HEK293 (cell line): Measurements from ENCODE around the gene OVOL2.

Experiments used
- CTCF ChIP-seq: fragments of 450-650 bp; formaldehyde crosslinking; IDR thresholded peaks from 2 replicates; pipeline ENCODE4 v1.5.1; 2016; ENCODE audit warnings: missing biosample characterization, missing genetic modification characterization
- GLI2 ChIP-seq: fragments of 450-650 bp; formaldehyde crosslinking; IDR thresholded peaks from 2 replicates; pipeline ENCODE4; 2017; ENCODE audit warnings: missing biosample characterization, missing genetic modification characterization, low read depth, borderline replicate concordance
- PATZ1 ChIP-seq: fragments of 450-650 bp; formaldehyde crosslinking; IDR thresholded peaks from 2 replicates; pipeline ENCODE4 v1.5.1; 2016; ENCODE audit warnings: missing biosample characterization, missing genetic modification characterization
- ZNF354C ChIP-seq: fragments of 450-650 bp; formaldehyde crosslinking; IDR thresholded peaks from 2 replicates; pipeline ENCODE4 v1.5.1; 2016; ENCODE audit warnings: missing biosample characterization, missing genetic modification characterization, low read depth, borderline replicate concordance
- ZNF747 ChIP-seq: fragments of 450-650 bp; formaldehyde crosslinking; IDR thresholded peaks from 2 replicates; pipeline ENCODE4 v1.5.1; 2016; ENCODE audit warnings: missing biosample characterization, missing genetic modification characterization
- ZNF777 ChIP-seq: fragments of 450-650 bp; formaldehyde crosslinking; IDR thresholded peaks from 2 replicates; pipeline ENCODE4 v1.5.1; 2017; ENCODE audit warnings: missing biosample characterization, missing genetic modification characterization, borderline replicate concordance
- TF ChIP-seq, protein P1 (sequence below): fragments of 450-650 bp; formaldehyde crosslinking; IDR thresholded peaks from 2 replicates; pipeline ENCODE4 v1.5.1; 2016; ENCODE audit warnings: missing biosample characterization, missing genetic modification characterization
- TF ChIP-seq, protein P2 (sequence below): sonication (generic); formaldehyde crosslinking; IDR thresholded peaks from 2 replicates; pipeline ENCODE4 v1.8.1; 2022; ENCODE audit warnings: mild to moderate bottlenecking, moderate library complexity, missing genetic modification reagents
- TF ChIP-seq, protein P3 (sequence below): fragments of 450-650 bp; formaldehyde crosslinking; IDR thresholded peaks from 2 replicates; pipeline ENCODE4 v1.5.1; 2016; ENCODE audit warnings: missing biosample characterization, missing genetic modification characterization
- TF ChIP-seq, protein P4 (sequence below): fragments of 450-650 bp; formaldehyde crosslinking; IDR thresholded peaks from 2 replicates; pipeline ENCODE4 v1.5.1; 2016; ENCODE audit warnings: missing biosample characterization, missing genetic modification characterization

- TF ChIP-seq ZNF777 (tag by site-specific recombination), result no peak
- TF ChIP-seq, protein P1, sequence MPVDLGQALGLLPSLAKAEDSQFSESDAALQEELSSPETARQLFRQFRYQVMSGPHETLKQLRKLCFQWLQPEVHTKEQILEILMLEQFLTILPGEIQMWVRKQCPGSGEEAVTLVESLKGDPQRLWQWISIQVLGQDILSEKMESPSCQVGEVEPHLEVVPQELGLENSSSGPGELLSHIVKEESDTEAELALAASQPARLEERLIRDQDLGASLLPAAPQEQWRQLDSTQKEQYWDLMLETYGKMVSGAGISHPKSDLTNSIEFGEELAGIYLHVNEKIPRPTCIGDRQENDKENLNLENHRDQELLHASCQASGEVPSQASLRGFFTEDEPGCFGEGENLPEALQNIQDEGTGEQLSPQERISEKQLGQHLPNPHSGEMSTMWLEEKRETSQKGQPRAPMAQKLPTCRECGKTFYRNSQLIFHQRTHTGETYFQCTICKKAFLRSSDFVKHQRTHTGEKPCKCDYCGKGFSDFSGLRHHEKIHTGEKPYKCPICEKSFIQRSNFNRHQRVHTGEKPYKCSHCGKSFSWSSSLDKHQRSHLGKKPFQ (tag by site-specific recombination), result no peak
- no peak for TF ChIP-seq CTCF
- TF ChIP-seq ZNF747, result no peak
- TF ChIP-seq, protein P2, sequence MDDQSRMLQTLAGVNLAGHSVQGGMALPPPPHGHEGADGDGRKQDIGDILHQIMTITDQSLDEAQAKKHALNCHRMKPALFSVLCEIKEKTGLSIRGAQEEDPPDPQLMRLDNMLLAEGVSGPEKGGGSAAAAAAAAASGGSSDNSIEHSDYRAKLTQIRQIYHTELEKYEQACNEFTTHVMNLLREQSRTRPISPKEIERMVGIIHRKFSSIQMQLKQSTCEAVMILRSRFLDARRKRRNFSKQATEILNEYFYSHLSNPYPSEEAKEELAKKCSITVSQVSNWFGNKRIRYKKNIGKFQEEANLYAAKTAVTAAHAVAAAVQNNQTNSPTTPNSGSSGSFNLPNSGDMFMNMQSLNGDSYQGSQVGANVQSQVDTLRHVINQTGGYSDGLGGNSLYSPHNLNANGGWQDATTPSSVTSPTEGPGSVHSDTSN, result no peak
- no peak for TF ChIP-seq ZNF354C (tag by site-specific recombination)
- TF ChIP-seq, protein P3, sequence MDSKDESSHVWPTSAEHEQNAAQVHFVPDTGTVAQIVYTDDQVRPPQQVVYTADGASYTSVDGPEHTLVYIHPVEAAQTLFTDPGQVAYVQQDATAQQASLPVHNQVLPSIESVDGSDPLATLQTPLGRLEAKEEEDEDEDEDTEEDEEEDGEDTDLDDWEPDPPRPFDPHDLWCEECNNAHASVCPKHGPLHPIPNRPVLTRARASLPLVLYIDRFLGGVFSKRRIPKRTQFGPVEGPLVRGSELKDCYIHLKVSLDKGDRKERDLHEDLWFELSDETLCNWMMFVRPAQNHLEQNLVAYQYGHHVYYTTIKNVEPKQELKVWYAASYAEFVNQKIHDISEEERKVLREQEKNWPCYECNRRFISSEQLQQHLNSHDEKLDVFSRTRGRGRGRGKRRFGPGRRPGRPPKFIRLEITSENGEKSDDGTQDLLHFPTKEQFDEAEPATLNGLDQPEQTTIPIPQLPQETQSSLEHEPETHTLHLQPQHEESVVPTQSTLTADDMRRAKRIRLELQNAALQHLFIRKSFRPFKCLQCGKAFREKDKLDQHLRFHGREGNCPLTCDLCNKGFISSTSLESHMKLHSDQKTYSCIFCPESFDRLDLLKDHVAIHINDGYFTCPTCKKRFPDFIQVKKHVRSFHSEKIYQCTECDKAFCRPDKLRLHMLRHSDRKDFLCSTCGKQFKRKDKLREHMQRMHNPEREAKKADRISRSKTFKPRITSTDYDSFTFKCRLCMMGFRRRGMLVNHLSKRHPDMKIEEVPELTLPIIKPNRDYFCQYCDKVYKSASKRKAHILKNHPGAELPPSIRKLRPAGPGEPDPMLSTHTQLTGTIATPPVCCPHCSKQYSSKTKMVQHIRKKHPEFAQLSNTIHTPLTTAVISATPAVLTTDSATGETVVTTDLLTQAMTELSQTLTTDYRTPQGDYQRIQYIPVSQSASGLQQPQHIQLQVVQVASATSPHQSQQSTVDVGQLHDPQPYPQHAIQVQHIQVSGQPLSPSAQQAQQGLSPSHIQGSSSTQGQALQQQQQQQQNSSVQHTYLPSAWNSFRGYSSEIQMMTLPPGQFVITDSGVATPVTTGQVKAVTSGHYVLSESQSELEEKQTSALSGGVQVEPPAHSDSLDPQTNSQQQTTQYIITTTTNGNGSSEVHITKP, result no peak
- no peak for TF ChIP-seq PATZ1 (tag by site-specific recombination)
- TF ChIP-seq, protein P4, sequence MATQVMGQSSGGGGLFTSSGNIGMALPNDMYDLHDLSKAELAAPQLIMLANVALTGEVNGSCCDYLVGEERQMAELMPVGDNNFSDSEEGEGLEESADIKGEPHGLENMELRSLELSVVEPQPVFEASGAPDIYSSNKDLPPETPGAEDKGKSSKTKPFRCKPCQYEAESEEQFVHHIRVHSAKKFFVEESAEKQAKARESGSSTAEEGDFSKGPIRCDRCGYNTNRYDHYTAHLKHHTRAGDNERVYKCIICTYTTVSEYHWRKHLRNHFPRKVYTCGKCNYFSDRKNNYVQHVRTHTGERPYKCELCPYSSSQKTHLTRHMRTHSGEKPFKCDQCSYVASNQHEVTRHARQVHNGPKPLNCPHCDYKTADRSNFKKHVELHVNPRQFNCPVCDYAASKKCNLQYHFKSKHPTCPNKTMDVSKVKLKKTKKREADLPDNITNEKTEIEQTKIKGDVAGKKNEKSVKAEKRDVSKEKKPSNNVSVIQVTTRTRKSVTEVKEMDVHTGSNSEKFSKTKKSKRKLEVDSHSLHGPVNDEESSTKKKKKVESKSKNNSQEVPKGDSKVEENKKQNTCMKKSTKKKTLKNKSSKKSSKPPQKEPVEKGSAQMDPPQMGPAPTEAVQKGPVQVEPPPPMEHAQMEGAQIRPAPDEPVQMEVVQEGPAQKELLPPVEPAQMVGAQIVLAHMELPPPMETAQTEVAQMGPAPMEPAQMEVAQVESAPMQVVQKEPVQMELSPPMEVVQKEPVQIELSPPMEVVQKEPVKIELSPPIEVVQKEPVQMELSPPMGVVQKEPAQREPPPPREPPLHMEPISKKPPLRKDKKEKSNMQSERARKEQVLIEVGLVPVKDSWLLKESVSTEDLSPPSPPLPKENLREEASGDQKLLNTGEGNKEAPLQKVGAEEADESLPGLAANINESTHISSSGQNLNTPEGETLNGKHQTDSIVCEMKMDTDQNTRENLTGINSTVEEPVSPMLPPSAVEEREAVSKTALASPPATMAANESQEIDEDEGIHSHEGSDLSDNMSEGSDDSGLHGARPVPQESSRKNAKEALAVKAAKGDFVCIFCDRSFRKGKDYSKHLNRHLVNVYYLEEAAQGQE (tag by site-specific recombination), result no peak
- no peak for TF ChIP-seq GLI2 (tag by site-specific recombination)
These were observed 1.9 kb upstream of the OVOL2 start for GRCh38 chr20:18059603-18060002.
